Panc1 (cell line): ENCODE data around the gene RIMBP3B.
"Not testable (repeated sequence)": the region's sequence is repeated elsewhere in the genome, so short reads cannot be mapped to it uniquely, and the experiment has no call there.

Source experiments
- POLR2AphosphoS5 ChIP-seq: IDR thresholded peaks from 2 replicates; pipeline ENCODE4 v1.6.1; 2012; ENCODE audit warnings: mild to moderate bottlenecking, low read depth, low read length, moderate library complexity
- TF ChIP-seq, protein P1 (sequence below): fragments of 450-650 bp; IDR thresholded peaks from 2 replicates; pipeline ENCODE4 v1.5.1; 2017; ENCODE audit warnings: mild to moderate bottlenecking

DNA sequence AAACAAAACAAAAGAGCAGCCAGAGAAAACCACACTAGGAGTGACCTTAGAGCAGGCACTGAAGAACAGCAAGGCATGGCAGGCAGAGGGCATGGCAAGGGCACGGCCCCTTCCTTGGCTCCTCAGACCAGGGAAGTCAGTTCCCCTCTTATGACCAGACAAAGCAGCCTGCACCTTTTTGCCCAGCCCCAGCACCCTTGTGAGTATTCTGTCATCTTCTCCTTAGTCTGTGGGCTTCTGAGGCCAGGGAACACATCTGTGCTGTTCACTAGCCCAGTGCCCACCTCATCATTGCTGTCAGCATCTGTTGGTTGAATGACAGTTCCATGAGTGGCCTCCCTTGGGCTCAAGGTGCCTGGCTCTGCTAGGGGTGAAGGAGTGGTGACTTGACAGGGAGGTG lies 23.6 kb downstream of the RIMBP3B start:
- TF ChIP-seq, protein P1, sequence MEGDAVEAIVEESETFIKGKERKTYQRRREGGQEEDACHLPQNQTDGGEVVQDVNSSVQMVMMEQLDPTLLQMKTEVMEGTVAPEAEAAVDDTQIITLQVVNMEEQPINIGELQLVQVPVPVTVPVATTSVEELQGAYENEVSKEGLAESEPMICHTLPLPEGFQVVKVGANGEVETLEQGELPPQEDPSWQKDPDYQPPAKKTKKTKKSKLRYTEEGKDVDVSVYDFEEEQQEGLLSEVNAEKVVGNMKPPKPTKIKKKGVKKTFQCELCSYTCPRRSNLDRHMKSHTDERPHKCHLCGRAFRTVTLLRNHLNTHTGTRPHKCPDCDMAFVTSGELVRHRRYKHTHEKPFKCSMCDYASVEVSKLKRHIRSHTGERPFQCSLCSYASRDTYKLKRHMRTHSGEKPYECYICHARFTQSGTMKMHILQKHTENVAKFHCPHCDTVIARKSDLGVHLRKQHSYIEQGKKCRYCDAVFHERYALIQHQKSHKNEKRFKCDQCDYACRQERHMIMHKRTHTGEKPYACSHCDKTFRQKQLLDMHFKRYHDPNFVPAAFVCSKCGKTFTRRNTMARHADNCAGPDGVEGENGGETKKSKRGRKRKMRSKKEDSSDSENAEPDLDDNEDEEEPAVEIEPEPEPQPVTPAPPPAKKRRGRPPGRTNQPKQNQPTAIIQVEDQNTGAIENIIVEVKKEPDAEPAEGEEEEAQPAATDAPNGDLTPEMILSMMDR: not testable (repeated sequence)
- not testable (repeated sequence) for TF ChIP-seq POLR2AphosphoS5
